Activated CD8-positive, alpha-beta memory T cell treated with anti-CD3 and anti-CD28 coated beads, Interleukin-2, amount 50 U/mL, for 24 hours (primary cell): ENCODE results near the gene TKTL1.
"Not testable (repeated sequence)": the region's sequence is repeated elsewhere in the genome, so short reads cannot be mapped to it uniquely, and the experiment has no call there.

Experiments used
- DNase-seq: peaks from one replicate; pipeline ENCODE4 v3.0.0-alpha.2; 2020; ENCODE audit errors: extremely low read depth

TKTL1 gene

DNA sequence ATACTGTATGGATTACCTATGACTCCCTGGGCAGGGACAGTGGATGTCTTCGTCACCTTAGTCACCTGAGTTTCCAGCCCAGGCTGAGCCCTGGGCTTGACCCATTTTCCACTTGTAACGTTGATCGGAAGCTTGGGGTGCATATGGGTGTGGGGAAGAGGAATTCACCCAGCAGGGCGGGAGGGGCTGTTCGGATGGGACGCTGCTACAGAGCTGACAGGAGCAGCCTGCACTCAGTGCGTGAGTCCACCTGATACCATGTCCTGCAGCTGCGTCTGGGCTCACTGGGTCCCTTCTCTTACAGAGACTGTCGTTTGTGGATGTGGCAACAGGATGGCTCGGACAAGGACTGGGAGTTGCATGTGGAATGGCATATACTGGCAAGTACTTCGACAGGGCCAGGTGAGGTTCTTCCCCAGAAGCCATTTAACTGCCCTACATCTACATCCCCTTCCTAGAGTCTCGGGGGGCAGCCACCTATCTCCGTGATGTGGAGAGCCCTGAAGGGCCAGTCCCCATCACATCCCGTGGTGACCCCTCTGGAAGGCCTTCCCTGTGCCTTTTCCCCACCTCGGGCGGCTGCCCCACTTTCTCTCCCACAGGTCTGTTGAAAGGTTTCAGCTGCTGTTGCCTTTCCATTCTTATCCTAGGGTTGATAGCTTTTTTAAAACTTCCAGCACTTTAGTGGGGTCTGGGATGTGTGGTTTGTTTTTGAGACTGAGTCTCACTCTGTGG, 13.6 kb downstream of the TKTL1 start:
- no peak for DNase-seq

GRCh38 chrX:154310616-154311536, 15.3 kb downstream of the TKTL1 start:
- no peak for DNase-seq

GRCh38 chrX:154312116-154312515, 16.5 kb downstream of the TKTL1 start:
- DNase-seq: no peak

GRCh38 chrX:154313147-154313546, 17.6 kb downstream of the TKTL1 start:
- no peak for DNase-seq

DNA sequence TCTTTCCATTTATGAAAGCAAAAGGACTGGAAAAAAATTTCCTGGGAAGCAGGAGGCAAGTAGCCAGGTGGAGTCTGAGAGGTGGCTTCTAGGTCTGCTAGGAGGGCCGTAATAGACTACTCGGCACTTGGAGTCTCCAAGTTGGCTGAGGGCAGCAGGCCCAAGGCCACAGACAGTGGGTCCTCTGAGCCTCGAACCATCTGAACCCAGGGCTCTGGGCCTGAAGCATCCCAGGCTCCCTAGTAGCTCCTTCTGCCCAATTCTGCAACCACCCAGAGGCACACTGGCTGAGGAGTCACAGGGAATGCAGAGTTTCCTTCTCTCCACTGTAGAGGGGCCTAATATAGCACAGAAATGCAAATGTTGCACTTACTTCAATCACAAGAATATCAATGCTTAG, 19.8 kb downstream of the TKTL1 start:
- DNase-seq: no peak

- no peak for DNase-seq
Measured at GRCh38 chrX:154317391-154317995, 21.9 kb downstream of the TKTL1 start.

DNA sequence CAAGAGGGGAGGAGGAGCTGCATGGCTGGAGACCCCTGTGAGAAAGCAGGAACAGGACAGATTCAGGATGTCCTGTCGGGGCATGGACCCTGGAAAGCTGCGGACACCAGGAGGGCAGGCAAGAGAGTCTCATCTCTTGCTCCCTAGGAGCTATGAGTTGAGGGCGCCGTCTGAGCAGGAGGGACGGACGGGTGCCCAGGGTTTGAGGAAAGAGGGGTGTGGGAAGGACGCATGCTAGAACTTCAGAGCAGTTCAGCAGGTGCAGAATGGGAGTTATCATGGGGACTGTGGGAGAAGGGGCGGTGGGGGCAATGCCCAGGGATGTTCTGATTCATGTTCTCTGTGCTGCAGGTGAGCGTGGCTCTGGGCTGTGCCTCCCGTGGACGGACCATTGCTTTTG, 24.8 kb downstream of the TKTL1 start:
- DNase-seq: no peak

GRCh38 chrX:154321152-154321551, 25.6 kb downstream of the TKTL1 start:
- DNase-seq: no peak

- no peak for DNase-seq
Measured at GRCh38 chrX:154321594-154321993, 26.0 kb downstream of the TKTL1 start.

- DNase-seq: no peak
Measured at GRCh38 chrX:154322890-154323289, 27.3 kb downstream of the TKTL1 start.

- no peak for DNase-seq
Measured at GRCh38 chrX:154323537-154323936, 27.9 kb downstream of the TKTL1 start.

- DNase-seq: no peak
Measured at GRCh38 chrX:154325541-154325940, 29.9 kb downstream of the TKTL1 start.

DNA sequence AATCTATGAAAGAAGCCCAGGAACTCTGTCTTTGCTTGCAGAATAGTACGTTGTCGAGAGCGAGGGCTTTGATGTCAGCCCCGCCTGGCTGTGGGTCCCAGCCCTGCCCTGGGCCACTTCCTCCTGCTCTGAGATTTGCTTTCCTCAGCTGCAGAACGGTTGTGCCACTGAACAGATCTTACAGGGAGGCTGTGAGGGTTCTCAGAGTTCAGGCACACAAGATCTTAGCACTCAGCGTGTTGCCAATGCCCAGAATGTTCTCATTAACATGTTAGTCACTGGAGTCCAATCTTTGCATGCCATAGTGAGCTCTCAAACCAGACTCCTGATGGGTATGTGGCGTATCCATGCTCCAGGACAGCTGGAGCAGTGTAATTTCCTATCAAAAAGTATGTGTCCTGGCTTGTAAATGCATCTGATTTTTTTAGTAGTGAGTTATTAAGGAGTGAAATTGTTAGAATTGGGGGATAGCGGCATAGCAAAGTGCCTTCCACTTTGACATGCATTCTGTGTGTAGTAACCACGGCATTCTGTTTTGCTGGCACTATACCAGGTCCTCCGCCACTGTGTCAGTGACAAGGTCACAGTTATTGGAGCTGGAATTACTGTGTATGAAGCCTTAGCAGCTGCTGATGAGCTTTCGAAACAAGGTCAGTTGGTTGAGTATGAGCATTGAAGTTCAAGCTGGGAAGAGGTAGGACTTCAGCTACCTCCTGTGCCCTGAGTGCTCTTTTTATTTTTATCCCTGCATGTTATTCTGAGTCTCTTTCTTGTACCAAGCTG, 31.6 kb downstream of the TKTL1 start:
- DNase-seq: no peak

DNA sequence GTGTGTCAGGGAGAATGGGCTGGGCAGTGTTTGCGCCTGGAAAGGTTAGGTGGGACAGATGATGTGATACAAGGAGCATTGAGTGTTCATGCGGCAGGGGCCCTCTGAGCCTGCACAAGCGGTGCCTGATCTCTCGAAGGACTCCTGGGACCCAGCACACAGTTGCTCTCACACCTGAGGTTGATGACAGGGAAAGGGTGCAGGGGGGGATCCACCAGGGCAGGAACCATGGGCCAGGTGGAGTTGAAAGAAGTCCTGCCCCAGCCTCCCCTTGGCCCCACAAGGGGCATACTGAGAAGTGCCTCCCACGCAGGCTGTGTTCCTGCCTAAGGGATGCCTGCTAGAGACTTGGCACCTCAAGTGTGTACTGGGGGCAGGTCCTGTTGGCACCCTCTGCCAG, 33.1 kb downstream of the TKTL1 start:
- DNase-seq: no peak

DNA sequence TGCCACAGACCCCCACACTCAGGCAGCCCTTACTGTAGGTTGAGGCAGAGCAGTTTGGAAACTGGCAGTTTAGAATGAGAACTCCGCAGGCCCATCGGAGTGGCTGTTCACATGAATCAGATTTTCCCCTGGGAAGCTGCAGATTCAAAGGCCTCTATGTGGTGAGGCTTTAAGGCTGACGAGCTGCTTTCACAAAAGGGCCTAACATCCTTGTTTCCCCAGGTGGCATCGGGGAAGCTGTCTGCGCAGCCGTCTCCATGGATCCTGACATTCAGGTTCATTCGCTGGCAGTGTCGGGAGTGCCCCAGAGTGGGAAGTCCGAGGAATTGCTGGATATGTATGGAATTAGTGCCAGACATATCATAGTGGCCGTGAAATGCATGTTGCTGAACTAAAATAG, 33.7 kb downstream of the TKTL1 start:
- DNase-seq: no peak

GRCh38 chrX:154332561-154332960, 37.0 kb downstream of the TKTL1 start:
- no peak for DNase-seq

GRCh38 chrX:154333116-154333515, 37.5 kb downstream of the TKTL1 start:
- DNase-seq: no peak

- DNase-seq: no peak
Measured at GRCh38 chrX:154333837-154334271, 38.3 kb downstream of the TKTL1 start.

DNA sequence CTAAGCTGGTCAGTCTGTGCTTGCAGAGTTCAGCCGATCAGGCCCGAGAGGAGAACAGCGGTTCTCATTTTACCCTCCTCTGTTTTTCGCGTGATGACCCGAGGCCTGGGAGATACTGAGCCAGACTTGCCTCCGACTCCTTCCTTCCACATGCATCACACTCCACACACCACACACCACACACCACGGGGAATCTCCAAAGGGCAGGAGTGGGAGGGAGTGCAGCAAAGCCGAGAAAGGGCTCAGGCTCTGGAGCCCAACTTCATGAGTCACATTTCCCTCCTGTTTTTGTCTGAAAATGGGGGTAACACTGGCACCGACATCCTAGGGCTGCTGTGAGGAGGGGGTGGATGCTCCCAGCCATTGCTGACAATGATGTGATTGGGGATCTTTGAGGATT, 38.9 kb downstream of the TKTL1 start:
- no peak for DNase-seq

DNA sequence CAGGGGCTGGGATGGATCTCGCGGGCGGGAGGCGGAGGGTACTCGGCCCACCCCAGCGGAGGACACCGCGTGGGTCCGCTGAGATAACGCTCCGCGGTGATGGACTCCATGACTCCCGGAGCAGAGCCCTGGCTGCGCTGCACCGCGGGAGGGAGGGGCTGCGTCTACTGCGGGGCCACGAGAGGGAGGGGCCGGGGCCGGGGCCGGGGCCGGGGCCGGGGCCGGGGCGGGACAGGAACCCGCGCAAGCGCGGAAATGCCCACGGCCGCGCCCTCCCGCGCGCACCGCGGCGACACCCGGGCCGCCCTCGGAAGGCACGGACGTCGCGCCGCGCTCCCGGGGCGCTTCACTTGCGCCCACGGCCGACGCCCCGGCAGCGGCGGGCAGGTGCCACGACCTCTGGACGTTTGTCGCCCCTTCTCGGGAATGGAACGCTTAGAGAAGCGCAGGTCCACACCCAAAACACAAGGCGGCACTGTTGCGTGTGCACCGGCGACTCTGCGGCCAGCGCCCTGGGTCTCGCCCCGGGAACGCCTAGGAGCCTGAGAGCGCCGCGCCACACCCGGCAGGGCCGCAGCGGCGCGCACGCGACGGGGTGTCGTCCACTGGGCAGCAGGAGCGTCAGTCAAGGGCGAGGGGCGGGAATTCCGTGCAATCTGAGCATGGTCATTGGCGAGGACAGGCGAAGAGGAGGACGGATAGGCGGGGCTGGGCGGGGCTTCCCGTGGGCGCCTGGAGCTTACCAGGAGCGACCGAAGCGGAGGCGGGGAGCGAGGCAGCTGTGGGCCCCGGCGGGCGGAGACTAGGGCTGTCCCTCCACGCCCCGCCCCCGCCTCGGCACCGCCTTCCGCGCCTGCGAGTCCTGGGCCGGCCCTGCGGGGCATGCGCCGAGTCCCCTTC, 46.1 kb downstream of the TKTL1 start:
- DNase-seq: not testable (repeated sequence)

GRCh38 chrX:154343063-154343462, 47.5 kb downstream of the TKTL1 start:
- not testable (repeated sequence) for DNase-seq
